GM18511 (cell line): ENCODE data around the gene ITPKC.

Experiments
- ATAC-seq: cut with Tn5 transposase; IDR thresholded peaks from one replicate; pipeline ENCODE4 v1.9.1; 2021; ENCODE audit warnings: mild to moderate bottlenecking, moderate library complexity; ENCODE audit not compliant: unreplicated experiment

ITPKC gene

GRCh38 chr19:40690050-40690692 is 26.7 kb upstream of the ITPKC start, which contains the start of gene NUMBL:
Gene NUMBL (minus strand): TSS chr19:40690651. CDS start chr19:40690483, 168 bp downstream.
- ATAC-seq = peak; percentile 38

- ATAC-seq = peak; percentile 73
These were observed 26.1 kb upstream of the ITPKC start for GRCh38 chr19:40690693-40691420.

- ATAC-seq = no peak
These were observed 25.3 kb upstream of the ITPKC start for GRCh38 chr19:40691421-40692211.

GRCh38 chr19:40692212-40692551 is 24.7 kb upstream of the ITPKC start:
- ATAC-seq = no peak

- no peak for ATAC-seq
These were observed 23.6 kb upstream of the ITPKC start for GRCh38 chr19:40693150-40693788.

- no peak for ATAC-seq
These were observed 23.0 kb upstream of the ITPKC start for GRCh38 chr19:40693896-40694295.

GRCh38 chr19:40695881-40696280 is 21.0 kb upstream of the ITPKC start:
- no peak for ATAC-seq

GRCh38 chr19:40697007-40697406 is 19.9 kb upstream of the ITPKC start:
- ATAC-seq = no peak

- ATAC-seq = no peak
These were observed 16.8 kb upstream of the ITPKC start for GRCh38 chr19:40700083-40700482.

- no peak for ATAC-seq
These were observed 15.2 kb upstream of the ITPKC start for GRCh38 chr19:40701758-40702157.

- no peak for ATAC-seq
These were observed 14.4 kb upstream of the ITPKC start for GRCh38 chr19:40702337-40703012.

GRCh38 chr19:40703029-40703755 is 13.7 kb upstream of the ITPKC start:
- ATAC-seq = no peak

- ATAC-seq = no peak
These were observed 12.2 kb upstream of the ITPKC start for GRCh38 chr19:40704491-40705361.

- ATAC-seq = no peak
These were observed 11.6 kb upstream of the ITPKC start for GRCh38 chr19:40705362-40705651.

- ATAC-seq = no peak
These were observed 10.8 kb upstream of the ITPKC start for GRCh38 chr19:40705950-40706619.

- ATAC-seq = no peak
These were observed 9.3 kb upstream of the ITPKC start for GRCh38 chr19:40707615-40708014.

- no peak for ATAC-seq
These were observed 7.1 kb upstream of the ITPKC start for GRCh38 chr19:40709817-40710216.

GRCh38 chr19:40713939-40714338 is 3.0 kb upstream of the ITPKC start:
- ATAC-seq = no peak
